Urinary bladder (tissue), 4 donors: ENCODE results near the gene DNM3. TPM values are rescaled to one million over a fixed set of nuclear protein-coding genes. Genes with fewer than 3 reads are reported as not detected.
"Not testable (repeated sequence)": the region's sequence is repeated elsewhere in the genome, so short reads cannot be mapped to it uniquely, and the experiment has no call there.

ENCODE experiments used
- DNase-seq: peaks from one replicate; pipeline ENCODE4 v3.0.0-alpha.2; 2015; ENCODE audit errors: extremely low spot score
- H3K27ac ChIP-seq: one replicate; pipeline ENCODE4 v1.5.1; 2013; ENCODE audit warnings: low read depth, mild to moderate bottlenecking, moderate library complexity
- H3K36me3 ChIP-seq: one replicate; pipeline ENCODE4 v1.6.1; 2013; ENCODE audit warnings: mild to moderate bottlenecking, moderate library complexity; ENCODE audit not compliant: insufficient read depth
- H3K4me1 ChIP-seq: one replicate; pipeline ENCODE4 v1.6.1; 2013; ENCODE audit warnings: mild to moderate bottlenecking, moderate library complexity; ENCODE audit not compliant: insufficient read depth
- H3K4me3 ChIP-seq: one replicate; pipeline ENCODE4 v1.5.1; 2013; ENCODE audit warnings: low read depth, low read length
- WGBS: extraction: QIAGEN DNeasy Blood & Tissue Kit; methylation state at CpG from one replicate; pipeline ENCODE4 v1.1.7; 2013; 5-methylcytosine and 5-hydroxymethylcytosine counted together
- polyA plus RNA-seq: library from polyadenylated mRNA; stranded (reverse); fragments of 200-250 nt; gene quantifications from one replicate; pipeline ENCODE4 v1.2.3, GENCODE V29; 2013
- total RNA-seq: library from RNA; depleted of rRNA; stranded (reverse); fragments of >200 nt; gene quantifications from one replicate; pipeline ENCODE4 v1.2.3, GENCODE V29; 2014
- donor health status: healthy with polysubstance abuse.
- donor health status: healthy.

The DNM3 gene
- total RNA-seq (11.7 TPM), polyA plus RNA-seq (3.2 TPM)

DNA sequence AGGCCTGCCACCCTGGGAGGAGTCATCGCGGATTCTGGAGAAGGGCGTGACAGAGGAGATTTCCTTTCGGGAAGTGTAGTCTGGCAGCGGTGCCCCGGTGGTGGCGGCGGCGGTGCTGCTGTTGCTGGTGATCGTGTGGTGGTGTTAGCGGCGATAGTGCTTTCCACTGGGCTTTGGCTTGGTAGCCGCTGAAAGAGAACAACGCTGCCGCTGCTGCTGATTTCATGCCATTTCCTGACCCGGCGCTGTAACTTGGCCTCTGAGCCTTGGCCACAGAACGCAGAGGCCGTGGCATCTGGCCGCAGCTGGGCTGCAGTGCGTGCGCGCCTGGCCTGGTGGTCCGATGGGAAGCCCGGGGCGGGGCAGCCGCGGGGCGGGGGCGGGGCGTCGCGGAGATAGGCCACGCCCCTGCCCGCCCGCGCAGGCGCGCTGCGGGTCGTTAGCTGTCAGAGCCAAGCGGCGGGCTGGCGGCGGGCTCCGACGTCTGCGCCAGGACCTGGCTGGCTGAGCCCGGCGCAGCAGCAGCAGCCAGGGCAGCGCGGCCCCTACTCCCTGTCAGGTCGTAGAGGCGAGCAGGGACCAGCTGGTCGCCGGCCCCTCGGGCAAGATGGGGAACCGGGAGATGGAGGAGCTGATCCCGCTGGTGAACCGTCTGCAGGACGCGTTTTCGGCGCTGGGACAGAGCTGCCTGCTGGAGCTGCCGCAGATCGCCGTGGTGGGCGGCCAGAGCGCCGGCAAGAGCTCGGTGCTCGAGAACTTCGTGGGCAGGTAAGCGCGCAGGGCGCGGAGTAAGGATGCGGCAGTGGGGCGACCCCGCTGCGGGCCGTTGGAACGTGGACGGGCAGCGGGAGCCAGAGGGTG lies at the start of gene DNM3:
Gene DNM3 (plus strand): TSS at position 449 of the 861 bp plus-strand sequence. CDS start 159 bp downstream, at position 608.
- peak within 1 kb of the TSS; percentile 61 for H3K4me3 ChIP-seq
- H3K4me1 ChIP-seq: no peaks in the 10 kb centered on the region
- DNase-seq: no peak
- no peaks in the 10 kb centered on the region for H3K36me3 ChIP-seq
- WGBS: under 1% methylated on average over 85 of the region's 85 CpGs
- peak within 1 kb of the TSS; percentile 61 for H3K27ac ChIP-seq

GRCh38 chr1:171792656-171793369 lies 48.5 kb upstream of the DNM3 start:
- DNase-seq: no peak
- H3K36me3 ChIP-seq: peaks cover 13% of the 10 kb centered on the region
- 91% methylated on average over 7 of the region's 7 CpGs for WGBS

DNA sequence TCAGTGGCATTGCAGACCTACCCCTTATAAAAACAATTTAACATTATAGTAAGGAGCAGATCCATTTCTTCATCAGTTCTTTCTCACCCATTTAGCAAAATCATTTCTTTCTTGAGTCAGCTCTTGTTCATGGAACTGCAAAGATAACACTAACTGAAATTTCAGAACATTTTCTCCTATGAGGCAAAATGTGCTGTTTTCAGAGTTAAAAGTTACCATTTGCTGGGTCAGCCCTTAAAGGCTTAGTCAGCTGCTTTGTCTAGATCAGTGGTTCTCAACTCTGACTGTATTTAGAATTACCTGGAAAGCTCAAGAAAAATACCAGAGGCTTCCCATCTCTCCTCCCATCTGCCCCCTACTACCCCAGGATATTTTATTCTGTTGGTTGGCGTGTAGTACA lies 47.7 kb upstream of the DNM3 start:
- Histone ChIP-seq H3K27ac (no peak overlapping the region), H3K4me3 (no peak overlapping the region), H3K36me3 (peaks cover 13% of the 10 kb centered on the region), H3K4me1 (no peaks in the 10 kb centered on the region)
- DNase-seq: no peak
- 98% methylated on average over 1 of the region's 1 CpG for WGBS

More at GRCh38 chr1:171792656-171793369, 48.5 kb upstream of the DNM3 start:
- H3K4me3 ChIP-seq: no peak overlapping the region
- no peak overlapping the region for H3K27ac ChIP-seq
- H3K4me1 ChIP-seq: no peaks in the 10 kb centered on the region

DNA sequence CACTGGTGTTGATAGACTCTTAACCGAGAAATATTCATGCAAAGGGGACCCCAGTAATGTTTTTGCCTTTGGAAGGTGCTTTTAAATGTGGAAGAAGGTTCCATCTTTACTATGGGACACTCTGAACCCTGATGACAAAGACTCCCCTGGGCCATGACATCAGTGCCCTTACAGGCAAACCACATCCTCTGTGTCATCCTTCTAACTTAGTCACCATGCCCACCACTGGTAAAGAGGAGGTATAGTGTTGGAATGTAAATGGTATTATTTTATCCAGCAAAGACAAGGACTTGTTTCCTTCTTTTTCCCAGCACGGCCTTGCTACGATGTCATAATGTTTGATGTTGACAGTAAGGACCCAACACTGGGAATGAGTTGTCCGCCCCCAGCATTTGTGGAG lies 47.2 kb upstream of the DNM3 start:
- no peak overlapping the region for H3K27ac ChIP-seq
- WGBS: 83% methylated on average over 4 of the region's 4 CpGs
- peaks cover 13% of the 10 kb centered on the region for H3K36me3 ChIP-seq
- no peaks in the 10 kb centered on the region for H3K4me1 ChIP-seq
- no peak overlapping the region for H3K4me3 ChIP-seq
- DNase-seq: no peak

DNA sequence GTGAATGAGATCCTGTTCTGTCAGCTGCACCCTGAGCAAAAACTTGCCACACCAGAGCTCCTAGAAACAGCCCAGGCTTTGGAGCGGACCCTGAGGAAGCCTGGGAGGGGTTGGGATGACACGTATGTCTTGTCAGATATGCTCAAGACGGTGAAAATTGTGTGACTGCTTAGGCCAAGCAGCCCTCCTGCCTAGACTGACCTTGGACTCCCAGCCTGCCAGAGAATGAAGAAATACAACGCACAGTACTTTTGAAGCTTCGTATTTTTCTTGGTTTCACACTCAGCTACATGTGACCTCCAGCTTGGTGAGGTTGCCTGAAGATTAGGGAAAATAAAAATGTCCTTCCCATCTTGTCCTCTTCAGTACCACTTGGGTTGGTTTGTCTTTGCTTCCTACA lies 44.7 kb upstream of the DNM3 start:
- H3K27ac ChIP-seq: no peak overlapping the region
- H3K4me1 ChIP-seq: no peaks in the 10 kb centered on the region
- 88% methylated on average over 5 of the region's 5 CpGs for WGBS
- H3K36me3 ChIP-seq: peaks cover 9% of the 10 kb centered on the region
- H3K4me3 ChIP-seq: no peak overlapping the region
- DNase-seq: no peak

- H3K4me1 ChIP-seq: no peaks in the 10 kb centered on the region
- WGBS: 90% methylated on average over 3 of the region's 3 CpGs
- DNase-seq: no peak
- H3K27ac ChIP-seq: no peak overlapping the region
- no peak overlapping the region for H3K4me3 ChIP-seq
- peaks cover 3% of the 10 kb centered on the region for H3K36me3 ChIP-seq
Measured at GRCh38 chr1:171798311-171798710, 43.0 kb upstream of the DNM3 start.

DNA sequence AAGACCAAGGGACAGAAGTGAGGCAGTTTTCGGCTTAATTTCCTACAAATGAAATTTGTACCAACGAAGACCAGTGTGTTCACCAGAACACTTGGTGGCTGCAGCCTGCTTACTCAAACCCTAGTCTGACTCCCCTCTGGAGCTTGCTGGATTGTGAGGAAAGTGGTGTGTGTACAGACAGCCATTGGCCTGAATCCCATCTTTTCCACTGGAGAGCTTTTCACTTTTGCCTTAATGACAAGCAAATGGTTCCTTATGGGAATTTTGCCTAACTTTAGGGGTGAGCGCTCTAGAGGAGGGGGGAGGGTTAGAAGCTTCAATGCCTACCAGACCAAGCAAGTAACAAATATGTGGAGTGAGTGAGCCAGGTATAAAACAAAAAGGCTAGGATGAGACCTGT lies 42.5 kb upstream of the DNM3 start:
- no peak for DNase-seq
- Histone ChIP-seq H3K4me1 (no peaks in the 10 kb centered on the region), H3K4me3 (no peak overlapping the region), H3K27ac (no peak overlapping the region), H3K36me3 (peaks cover 3% of the 10 kb centered on the region)
- 81% methylated on average over 3 of the region's 3 CpGs for WGBS

DNA sequence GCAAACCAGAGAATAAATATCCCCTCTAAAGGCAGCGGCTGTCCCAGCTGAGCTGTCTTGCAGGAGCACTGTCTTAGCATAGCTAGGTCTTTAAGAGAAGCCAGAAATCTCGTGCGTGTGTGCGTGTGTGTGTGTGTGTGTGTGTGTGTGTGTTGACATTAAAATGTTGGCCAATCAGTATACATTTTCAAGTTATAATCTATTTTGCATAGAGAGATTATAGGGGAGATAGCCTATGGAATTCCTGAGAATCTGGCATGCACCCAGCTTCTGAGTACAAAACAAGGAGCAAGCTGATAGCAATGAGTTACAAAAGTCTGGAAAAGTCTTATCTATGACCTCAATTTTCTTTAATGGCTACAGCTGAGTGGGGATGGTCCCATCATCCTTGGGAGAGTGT lies 42.1 kb upstream of the DNM3 start:
- no peak overlapping the region for H3K4me3 ChIP-seq
- WGBS: 31% methylated on average over 4 of the region's 4 CpGs
- DNase-seq: no peak
- peaks cover 3% of the 10 kb centered on the region for H3K36me3 ChIP-seq
- no peak overlapping the region for H3K27ac ChIP-seq
- no peaks in the 10 kb centered on the region for H3K4me1 ChIP-seq

- H3K4me1 ChIP-seq, DNase-seq, H3K36me3 ChIP-seq, H3K27ac ChIP-seq, H3K4me3 ChIP-seq: not testable (repeated sequence)
- 98% methylated on average over 2 of the region's 2 CpGs for WGBS
Measured at GRCh38 chr1:171799698-171800097, 41.6 kb upstream of the DNM3 start.

GRCh38 chr1:171800342-171800741 lies 41.0 kb upstream of the DNM3 start:
- no peak for DNase-seq
- no peak overlapping the region for H3K4me3 ChIP-seq
- H3K4me1 ChIP-seq: no peaks in the 10 kb centered on the region
- no peak overlapping the region for H3K27ac ChIP-seq
- 93% methylated on average over 3 of the region's 3 CpGs for WGBS
- peaks cover 3% of the 10 kb centered on the region for H3K36me3 ChIP-seq

DNA sequence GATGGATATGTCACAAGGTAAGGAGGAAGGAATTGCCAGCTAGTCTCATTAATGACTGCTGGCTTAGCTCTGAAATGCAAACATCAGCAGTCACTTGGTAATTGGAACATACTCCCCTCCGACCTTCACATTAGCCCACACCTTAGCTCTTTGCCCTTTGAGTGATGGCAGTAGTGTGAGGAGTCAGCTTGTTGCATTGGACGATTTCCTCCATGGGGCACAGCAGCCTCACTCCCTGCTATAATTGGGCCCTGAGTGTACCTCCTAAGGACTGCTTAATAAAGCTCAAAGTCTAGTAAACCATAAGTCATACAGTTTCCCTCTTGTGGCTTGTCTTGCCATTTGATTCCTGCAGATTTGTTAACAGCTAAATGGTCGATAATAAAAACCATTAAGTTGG lies 40.4 kb upstream of the DNM3 start:
- no peak for DNase-seq
- H3K4me3 ChIP-seq: no peak overlapping the region
- peaks cover 3% of the 10 kb centered on the region for H3K36me3 ChIP-seq
- H3K27ac ChIP-seq: no peak overlapping the region
- no peaks in the 10 kb centered on the region for H3K4me1 ChIP-seq
- WGBS: 68% methylated on average over 3 of the region's 3 CpGs

GRCh38 chr1:171801487-171801891 lies 39.8 kb upstream of the DNM3 start:
- H3K36me3 ChIP-seq: no peaks in the 10 kb centered on the region
- no peaks in the 10 kb centered on the region for H3K4me1 ChIP-seq
- no peak overlapping the region for H3K4me3 ChIP-seq
- 4% methylated on average over 2 of the region's 2 CpGs for WGBS
- DNase-seq: no peak
- H3K27ac ChIP-seq: no peak overlapping the region

GRCh38 chr1:171802207-171802606 lies 39.1 kb upstream of the DNM3 start:
- no peak overlapping the region for H3K4me3 ChIP-seq
- no peak overlapping the region for H3K27ac ChIP-seq
- DNase-seq: no peak
- 100% methylated on average over 3 of the region's 3 CpGs for WGBS
- H3K36me3 ChIP-seq: no peaks in the 10 kb centered on the region
- H3K4me1 ChIP-seq: no peaks in the 10 kb centered on the region

GRCh38 chr1:171803045-171803444 lies 38.3 kb upstream of the DNM3 start:
- DNase-seq: no peak
- 31% methylated on average over 2 of the region's 2 CpGs for WGBS
- Histone ChIP-seq H3K36me3 (no peaks in the 10 kb centered on the region), H3K4me1 (no peaks in the 10 kb centered on the region), H3K27ac (no peak overlapping the region), H3K4me3 (no peak overlapping the region)
